Activated naive CD4-positive, alpha-beta T cell treated with anti-CD3 and anti-CD28 coated beads, Interleukin-2, amount 50 U/mL, for 24 hours (primary cell): ENCODE measurements around the gene TCERG1L.
A peak's percentile ranks its signal among the peaks of the same experiment; 100 is the strongest.
"Not testable (repeated sequence)": the region's sequence is repeated elsewhere in the genome, so short reads cannot be mapped to it uniquely, and the experiment has no call there.

Experiments used
- H3K27ac Mint-ChIP-seq: one replicate; pipeline ENCODE4 v1.8.0; 2021; ENCODE audit warnings: mild to moderate bottlenecking, mixed read lengths
- H3K27me3 Mint-ChIP-seq: one replicate; pipeline ENCODE4 v1.8.0; 2021; ENCODE audit warnings: mixed read lengths
- H3K36me3 Mint-ChIP-seq: one replicate; pipeline ENCODE4 v1.8.0; 2021; ENCODE audit warnings: mixed read lengths
- H3K4me1 Mint-ChIP-seq: one replicate; pipeline ENCODE4 v1.8.0; 2021; ENCODE audit warnings: mixed read lengths
- H3K4me3 Mint-ChIP-seq: one replicate; pipeline ENCODE4 v1.8.0; 2021; ENCODE audit warnings: mild to moderate bottlenecking, mixed read lengths
- H3K9me3 Mint-ChIP-seq: one replicate; pipeline ENCODE4 v1.8.0; 2021; ENCODE audit warnings: mixed read lengths

TCERG1L gene

DNA sequence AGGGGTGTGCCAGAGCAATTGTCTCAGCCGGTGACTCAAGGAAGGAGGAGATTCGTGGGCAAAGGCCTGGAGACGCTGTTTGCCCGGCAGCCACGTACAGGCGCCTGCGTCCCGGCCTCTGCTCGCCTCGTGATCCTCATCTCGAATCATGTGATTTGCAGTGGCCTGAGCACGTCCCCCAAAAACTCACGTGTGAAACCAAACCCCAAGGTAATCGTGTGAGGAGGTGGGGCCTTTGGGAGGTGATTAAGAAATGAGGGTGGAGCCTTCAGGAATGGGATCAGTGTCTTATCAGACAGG lies 226.8 kb downstream of the TCERG1L start:
- Mint-ChIP-seq H3K36me3 (no peaks in the 10 kb centered on the region), H3K27ac (no peak overlapping the region), H3K27me3 (no peaks in the 10 kb centered on the region), H3K9me3 (no peaks in the 10 kb centered on the region), H3K4me3 (no peak overlapping the region), H3K4me1 (peaks cover 35% of the 10 kb centered on the region)

DNA sequence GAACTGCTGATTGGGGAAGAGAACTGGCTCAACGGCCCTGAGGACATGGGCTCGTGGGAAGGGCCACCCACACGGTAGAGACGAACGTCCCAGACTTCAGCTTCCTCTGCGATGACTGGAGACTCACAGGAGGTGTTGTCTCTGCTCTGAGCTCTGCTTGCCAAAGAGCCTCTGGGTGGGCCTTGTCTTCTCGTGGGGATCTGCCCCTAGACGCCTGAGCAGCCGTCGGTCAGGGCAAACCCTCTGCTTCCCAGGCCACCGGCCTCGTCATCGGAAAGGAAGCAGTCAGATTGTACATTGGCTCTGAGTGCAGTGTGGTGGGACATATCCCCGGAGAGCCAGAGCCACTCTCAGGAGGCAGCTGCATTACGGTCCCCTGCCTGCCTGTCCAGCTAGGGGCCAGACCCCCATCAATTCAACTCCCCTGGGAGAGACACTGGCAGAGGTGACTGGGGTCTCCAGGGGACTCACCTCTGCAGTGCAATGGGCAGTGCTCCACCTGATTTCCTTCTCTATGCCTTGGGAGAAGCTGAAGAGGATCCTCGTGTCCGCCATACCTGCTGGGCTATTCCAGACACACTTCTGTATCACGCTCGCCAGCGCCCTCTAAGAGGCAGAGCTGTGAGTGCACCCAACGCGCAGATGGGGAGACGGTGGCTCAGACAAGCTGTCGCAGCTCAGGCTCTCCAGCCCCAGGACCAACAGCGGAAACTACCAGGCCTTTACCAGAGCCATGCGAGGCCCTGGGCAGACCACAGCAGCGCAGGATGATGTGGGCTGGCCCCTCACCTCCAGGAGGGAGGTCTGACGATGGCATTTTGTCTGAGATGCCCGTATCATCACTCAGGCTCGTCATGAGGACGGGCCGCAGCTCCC lies 227.4 kb downstream of the TCERG1L start:
- Mint-ChIP-seq H3K4me1 (peaks cover 35% of the 10 kb centered on the region), H3K27ac (no peak overlapping the region), H3K9me3 (no peaks in the 10 kb centered on the region), H3K36me3 (no peaks in the 10 kb centered on the region), H3K4me3 (no peak overlapping the region), H3K27me3 (no peaks in the 10 kb centered on the region)

DNA sequence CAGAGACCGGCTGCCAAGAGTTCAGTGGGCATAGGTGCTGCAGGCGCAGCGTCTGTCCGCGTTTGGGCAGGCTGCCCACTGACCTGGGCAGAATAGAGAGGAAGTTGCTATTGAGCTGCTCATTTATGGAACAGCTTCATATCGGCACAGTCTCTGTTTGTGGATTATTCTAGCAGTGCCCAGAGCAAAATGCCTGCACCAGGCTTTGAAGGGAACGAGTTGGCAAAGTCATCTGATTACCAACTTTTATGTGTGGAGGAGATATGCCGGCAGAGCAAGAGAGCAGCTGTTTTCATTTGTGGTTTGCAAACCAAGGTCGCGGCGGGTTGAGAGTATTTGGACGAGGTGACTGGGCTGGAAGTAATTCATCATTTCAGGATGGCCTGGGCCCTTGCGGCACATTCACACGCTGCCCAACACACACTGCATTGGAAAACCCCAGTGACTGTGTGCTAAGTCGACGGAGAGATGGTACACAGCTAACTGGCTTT lies 228.5 kb downstream of the TCERG1L start:
- Mint-ChIP-seq H3K4me3 (no peak overlapping the region), H3K27ac (no peak overlapping the region), H3K27me3 (no peaks in the 10 kb centered on the region), H3K9me3 (no peaks in the 10 kb centered on the region), H3K4me1 (peaks cover 35% of the 10 kb centered on the region), H3K36me3 (no peaks in the 10 kb centered on the region)

DNA sequence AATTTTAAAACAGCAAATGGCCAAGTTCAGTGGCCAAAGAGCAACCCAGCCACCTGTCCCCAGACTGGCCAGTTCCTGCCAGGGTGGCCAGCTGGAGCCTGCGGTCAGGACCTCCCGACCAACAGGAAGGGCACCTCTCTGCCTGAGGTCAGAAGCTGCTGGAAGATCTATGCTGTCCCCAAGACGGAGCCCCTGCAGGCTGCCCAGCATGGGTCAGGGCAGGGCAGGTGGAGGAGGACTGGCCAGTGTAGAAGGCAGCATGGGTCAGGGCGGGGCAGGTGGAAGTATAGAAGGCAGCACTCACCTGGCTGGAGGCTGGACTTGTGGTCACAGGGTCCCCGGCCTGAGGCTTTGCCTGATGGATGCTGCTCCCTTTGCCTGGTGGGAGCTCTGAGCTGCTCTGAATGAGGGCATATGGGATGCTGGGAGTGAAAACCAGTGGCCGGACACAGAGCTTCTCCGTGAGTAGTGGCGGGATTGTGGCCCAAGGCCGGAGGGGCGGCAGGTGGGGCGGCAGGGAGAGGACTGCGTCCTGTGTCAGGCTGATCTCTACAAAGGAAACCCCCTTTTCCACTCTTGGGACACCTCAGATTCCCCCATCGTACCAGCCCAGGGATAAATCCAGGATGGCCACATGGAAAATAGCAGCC lies 229.2 kb downstream of the TCERG1L start:
- no peaks in the 10 kb centered on the region for H3K9me3 Mint-ChIP-seq
- no peak overlapping the region for H3K4me3 Mint-ChIP-seq
- H3K4me1 Mint-ChIP-seq = peaks cover 35% of the 10 kb centered on the region
- no peaks in the 10 kb centered on the region for H3K27me3 Mint-ChIP-seq
- H3K36me3 Mint-ChIP-seq = no peaks in the 10 kb centered on the region
- H3K27ac Mint-ChIP-seq = no peak overlapping the region

DNA sequence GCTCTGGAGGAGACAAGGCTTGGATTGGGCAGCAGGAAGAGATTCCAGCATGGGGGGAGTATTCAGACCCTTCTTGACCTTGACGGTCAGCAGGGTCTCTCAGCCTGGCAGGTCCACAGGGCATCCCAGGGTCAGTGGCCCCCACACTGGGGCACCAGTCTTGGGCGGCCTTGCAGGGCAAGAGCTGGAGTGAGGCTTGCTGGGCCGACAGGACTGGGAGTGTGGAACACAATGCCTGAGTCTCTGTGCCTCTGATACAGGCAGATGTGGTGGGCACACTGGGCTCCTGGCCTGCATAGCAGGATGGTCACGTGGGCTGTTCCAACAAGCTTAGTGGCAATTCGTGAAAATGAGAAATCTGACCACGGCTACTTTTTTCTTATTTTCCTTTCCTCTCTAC lies 229.7 kb downstream of the TCERG1L start:
- H3K36me3 Mint-ChIP-seq = no peaks in the 10 kb centered on the region
- H3K27me3 Mint-ChIP-seq = no peaks in the 10 kb centered on the region
- peaks cover 35% of the 10 kb centered on the region for H3K4me1 Mint-ChIP-seq
- peak overlapping the region; percentile 26 for H3K4me3 Mint-ChIP-seq
- H3K27ac Mint-ChIP-seq = no peak overlapping the region
- no peaks in the 10 kb centered on the region for H3K9me3 Mint-ChIP-seq

DNA sequence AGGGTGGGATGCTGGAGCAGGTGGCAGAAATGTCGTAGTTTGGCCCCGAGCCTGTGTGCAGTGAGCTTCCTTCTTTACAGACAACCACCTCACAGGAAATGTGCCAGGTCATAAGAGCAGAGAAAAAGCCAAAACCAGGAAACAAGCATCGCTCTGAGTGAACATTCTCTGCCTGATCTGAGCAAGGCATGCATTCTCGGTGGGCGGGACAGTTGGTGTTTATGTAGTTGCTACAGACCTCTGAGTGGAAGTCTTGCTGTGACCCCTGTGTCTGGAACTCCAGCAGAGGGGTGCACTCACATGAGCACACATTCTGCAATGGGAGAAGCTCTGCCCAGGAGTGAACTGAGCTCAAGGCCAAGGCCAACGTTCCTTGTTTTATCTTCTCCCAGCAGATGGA lies 230.1 kb downstream of the TCERG1L start:
- Mint-ChIP-seq H3K4me1 (peaks cover 35% of the 10 kb centered on the region), H3K36me3 (no peaks in the 10 kb centered on the region), H3K9me3 (no peaks in the 10 kb centered on the region), H3K4me3 (peak overlapping the region; percentile 26), H3K27me3 (no peaks in the 10 kb centered on the region), H3K27ac (peak overlapping the region; percentile 74)

DNA sequence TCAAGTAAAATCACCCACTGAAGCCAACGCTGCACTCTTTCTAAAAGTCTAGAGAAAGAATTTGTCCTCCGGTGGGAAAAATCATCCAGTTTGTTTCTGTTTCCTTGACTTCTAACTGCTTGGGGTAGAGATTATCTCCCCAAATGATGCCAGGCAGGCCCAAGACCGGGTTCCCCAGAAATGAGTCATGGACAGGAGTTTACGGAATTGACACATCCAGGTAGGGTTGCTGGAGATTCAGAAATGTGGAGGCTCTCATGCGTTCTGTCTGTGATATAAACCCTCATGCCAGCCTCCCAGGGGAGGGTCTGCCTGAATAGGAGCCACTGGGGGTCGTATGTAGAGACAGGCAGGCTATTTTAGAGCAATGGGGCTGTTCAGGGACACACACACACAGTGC lies 230.9 kb downstream of the TCERG1L start:
- H3K27ac Mint-ChIP-seq = no peak overlapping the region
- peaks cover 35% of the 10 kb centered on the region for H3K4me1 Mint-ChIP-seq
- no peaks in the 10 kb centered on the region for H3K36me3 Mint-ChIP-seq
- no peak overlapping the region for H3K4me3 Mint-ChIP-seq
- no peaks in the 10 kb centered on the region for H3K27me3 Mint-ChIP-seq
- H3K9me3 Mint-ChIP-seq = no peaks in the 10 kb centered on the region

DNA sequence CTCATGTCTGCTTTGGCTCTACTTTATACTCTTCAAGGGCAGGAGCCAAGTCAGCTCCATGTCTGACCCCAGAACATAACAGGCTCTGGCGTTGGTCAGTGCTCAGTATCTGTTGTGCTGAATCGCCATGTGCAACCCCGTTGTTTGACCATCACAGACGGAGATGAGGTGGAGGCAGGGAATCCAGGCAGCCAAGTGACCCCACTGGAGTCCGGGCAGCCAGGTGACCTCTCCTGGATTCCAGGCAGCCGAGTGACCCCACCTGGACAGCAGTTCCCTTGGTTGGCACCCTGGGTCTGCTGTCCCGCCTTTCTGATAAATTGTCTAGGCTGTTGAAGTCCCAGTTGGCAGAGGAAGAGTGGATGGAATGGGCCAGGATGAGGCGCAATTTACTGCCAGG lies 232.2 kb downstream of the TCERG1L start:
- no peaks in the 10 kb centered on the region for H3K36me3 Mint-ChIP-seq
- H3K4me1 Mint-ChIP-seq = peaks cover 34% of the 10 kb centered on the region
- H3K27me3 Mint-ChIP-seq = no peaks in the 10 kb centered on the region
- H3K4me3 Mint-ChIP-seq = no peak overlapping the region
- H3K27ac Mint-ChIP-seq = no peak overlapping the region
- H3K9me3 Mint-ChIP-seq = no peaks in the 10 kb centered on the region

DNA sequence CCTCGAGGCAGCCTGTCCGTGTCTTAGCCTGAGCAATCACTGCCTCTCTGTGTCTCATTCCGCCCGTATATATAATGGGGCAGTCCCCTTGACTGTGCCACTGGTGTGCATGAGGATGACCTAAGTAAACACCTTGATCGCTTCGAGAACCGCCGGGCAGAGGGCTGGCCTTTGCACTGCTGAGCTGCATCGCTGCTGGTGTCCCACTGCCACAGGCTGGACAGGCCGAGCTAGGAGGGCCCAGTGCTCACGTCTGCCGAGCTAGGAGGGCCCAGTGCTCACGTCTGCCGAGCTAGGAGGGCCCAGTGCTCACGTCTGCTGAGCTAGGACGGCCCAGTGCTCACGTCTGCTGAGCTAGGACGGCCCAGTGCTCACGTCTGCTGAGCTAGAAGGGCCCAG lies 232.6 kb downstream of the TCERG1L start:
- H3K36me3 Mint-ChIP-seq, H3K4me3 Mint-ChIP-seq, H3K27me3 Mint-ChIP-seq, H3K27ac Mint-ChIP-seq, H3K9me3 Mint-ChIP-seq: not testable (repeated sequence)
- H3K4me1 Mint-ChIP-seq = peaks cover 29% of the 10 kb centered on the region

DNA sequence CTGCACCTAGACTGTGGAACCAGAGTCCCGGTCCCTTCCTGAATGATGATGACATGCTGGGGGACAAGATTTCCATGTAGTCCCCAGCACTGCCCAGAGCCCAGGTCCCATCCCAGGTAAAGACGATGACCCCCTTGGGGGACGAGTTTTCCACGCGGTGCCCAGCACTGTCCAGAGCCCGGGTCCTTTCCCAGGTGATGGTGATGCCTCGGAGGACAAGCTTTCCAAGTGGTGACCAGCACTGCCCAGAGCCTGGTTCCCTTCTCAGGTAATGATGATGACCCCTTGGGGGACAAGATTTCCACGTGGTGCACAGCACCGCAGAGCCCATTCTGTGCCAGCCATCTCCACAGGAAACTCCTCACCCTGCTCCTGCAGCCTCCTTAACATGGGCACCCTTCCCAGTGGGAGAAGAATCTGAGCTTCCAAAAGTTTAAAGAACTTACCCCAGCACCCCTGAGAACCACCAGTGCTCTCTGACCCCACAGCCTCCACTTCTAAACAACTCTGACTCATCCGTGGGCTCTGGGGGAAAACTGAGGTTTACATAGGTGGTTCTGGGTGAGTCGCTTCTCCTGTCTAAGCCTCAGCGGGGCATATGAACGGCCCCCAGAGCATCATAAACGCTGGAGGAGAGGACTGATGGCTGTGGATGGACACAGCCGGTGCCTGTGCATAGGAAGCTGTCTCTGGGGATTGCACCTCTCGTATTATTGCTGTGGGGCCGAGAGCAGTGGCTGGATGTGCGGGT lies 233.2 kb downstream of the TCERG1L start:
- no peaks in the 10 kb centered on the region for H3K27me3 Mint-ChIP-seq
- H3K36me3 Mint-ChIP-seq = no peaks in the 10 kb centered on the region
- no peak overlapping the region for H3K27ac Mint-ChIP-seq
- H3K9me3 Mint-ChIP-seq = no peaks in the 10 kb centered on the region
- H3K4me3 Mint-ChIP-seq = no peak overlapping the region
- H3K4me1 Mint-ChIP-seq = peaks cover 24% of the 10 kb centered on the region

DNA sequence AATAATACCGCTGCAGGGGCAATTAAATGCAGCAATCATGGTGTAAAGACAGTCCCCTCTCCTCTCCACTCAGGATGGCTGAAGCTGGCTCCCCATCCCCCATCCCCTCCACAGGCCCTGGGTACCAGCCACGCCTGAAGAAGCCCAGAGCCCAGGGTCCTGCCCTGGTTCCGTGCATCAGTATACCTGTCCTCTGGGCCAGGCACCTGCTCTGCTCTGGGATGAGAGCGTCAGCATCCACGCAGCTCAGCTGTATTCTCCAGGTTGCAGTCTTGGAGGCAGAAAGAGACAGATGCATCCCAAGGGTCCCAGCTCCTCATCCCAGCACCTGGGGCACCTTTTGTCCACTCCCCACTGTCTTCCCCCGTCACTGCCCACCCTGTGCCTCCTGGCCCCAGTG lies 233.8 kb downstream of the TCERG1L start:
- H3K27ac Mint-ChIP-seq = no peak overlapping the region
- no peak overlapping the region for H3K4me3 Mint-ChIP-seq
- H3K9me3 Mint-ChIP-seq = no peaks in the 10 kb centered on the region
- H3K36me3 Mint-ChIP-seq = no peaks in the 10 kb centered on the region
- peaks cover 18% of the 10 kb centered on the region for H3K4me1 Mint-ChIP-seq
- no peaks in the 10 kb centered on the region for H3K27me3 Mint-ChIP-seq

DNA sequence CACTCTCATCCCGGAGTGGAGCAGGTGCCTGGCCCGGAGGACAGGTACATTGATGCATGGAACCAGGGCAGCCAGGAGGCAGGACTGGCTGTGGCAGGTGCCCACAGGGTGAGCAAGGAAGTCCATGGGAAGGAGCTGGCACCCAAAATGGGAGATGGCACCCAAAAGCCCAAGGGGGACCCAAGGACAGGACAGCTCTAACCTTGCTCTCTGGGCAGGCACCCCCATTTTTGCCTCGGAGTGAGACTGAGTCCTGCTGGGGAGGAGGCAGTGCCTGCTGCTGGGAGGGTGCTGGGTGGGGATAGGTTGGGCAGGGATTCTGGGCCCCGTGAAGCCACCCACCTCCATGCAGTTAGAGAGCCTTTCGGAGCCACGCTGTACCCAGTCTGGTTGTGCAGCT lies 234.5 kb downstream of the TCERG1L start:
- Mint-ChIP-seq H3K27me3 (no peaks in the 10 kb centered on the region), H3K36me3 (no peaks in the 10 kb centered on the region), H3K4me1 (peaks cover 13% of the 10 kb centered on the region), H3K4me3 (no peak overlapping the region), H3K9me3 (no peaks in the 10 kb centered on the region), H3K27ac (no peak overlapping the region)

DNA sequence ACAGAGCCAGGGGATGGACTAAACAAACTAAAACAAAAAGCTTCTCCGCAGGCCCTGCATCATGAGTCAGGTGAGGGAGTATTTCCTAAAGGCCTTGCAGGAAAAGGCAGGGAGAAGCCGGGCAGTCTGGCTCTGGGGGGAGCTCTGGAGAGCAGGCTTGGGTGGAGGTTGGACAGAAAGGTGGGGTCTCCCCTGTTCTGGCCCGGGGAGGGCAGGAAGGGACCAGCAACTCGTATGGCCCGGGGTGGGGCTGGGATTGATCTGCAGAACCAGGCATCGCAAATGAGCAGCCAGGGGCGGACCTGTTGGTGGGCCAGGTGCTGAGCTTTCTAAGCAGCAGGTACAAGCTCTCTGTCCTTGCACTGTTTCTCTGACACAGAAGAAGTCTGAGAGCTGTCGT lies 235.2 kb downstream of the TCERG1L start:
- Mint-ChIP-seq H3K36me3 (no peaks in the 10 kb centered on the region), H3K27ac (no peak overlapping the region), H3K4me1 (peaks cover 7% of the 10 kb centered on the region), H3K27me3 (no peaks in the 10 kb centered on the region), H3K9me3 (no peaks in the 10 kb centered on the region), H3K4me3 (no peak overlapping the region)

DNA sequence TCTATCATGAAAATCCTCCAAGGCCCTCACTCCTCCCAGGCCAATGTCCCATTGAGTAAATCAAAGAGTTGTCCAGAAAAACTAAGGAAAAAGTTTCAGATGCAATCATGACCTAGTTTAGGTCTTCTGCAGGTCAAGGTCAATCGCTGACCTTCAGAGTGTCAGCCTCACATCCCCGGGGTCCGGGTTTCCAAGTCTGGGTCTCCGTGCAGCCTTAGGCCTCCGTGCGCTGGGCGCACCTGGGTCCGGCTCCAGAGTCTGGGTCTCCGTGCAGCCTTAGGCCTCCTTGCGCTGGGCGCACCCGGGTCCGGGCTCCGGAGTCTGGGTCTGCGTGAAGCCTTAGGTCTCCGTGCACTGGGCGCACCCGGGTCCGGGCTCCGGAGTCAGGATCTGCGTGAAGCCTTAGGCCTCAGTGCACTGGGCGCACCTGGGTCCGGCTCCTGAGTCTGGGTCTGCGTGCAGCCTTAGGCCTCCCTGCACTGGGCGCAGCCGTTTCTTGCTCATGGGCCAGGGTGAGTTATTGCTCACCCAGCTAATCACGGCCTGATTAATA lies 236.2 kb downstream of the TCERG1L start:
- H3K4me1 Mint-ChIP-seq = no peaks in the 10 kb centered on the region
- H3K4me3 Mint-ChIP-seq = no peak overlapping the region
- no peaks in the 10 kb centered on the region for H3K36me3 Mint-ChIP-seq
- H3K27ac Mint-ChIP-seq = no peak overlapping the region
- H3K27me3 Mint-ChIP-seq = no peaks in the 10 kb centered on the region
- no peaks in the 10 kb centered on the region for H3K9me3 Mint-ChIP-seq

DNA sequence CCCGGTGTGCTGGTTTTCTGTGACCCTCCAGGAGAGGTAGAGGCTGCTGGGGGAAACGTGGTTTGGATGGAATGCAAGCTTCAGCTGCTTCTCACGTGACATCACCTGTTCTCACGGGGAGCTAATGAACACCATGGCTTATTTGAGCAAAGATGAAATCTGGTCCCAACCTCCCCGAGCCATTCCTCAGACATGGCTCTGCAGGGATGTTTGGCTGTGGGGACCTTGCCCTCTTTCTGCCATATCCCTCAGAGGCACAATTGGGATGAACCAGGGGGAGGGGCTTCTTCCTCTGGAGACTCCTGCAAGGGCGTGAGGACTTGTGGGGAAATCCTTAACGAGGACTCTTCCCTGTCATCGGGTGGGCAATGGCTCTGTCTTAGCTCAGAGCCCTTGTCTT lies 236.8 kb downstream of the TCERG1L start:
- Mint-ChIP-seq H3K4me3 (no peak overlapping the region), H3K4me1 (no peaks in the 10 kb centered on the region), H3K27me3 (no peaks in the 10 kb centered on the region), H3K9me3 (no peaks in the 10 kb centered on the region), H3K36me3 (no peaks in the 10 kb centered on the region), H3K27ac (no peak overlapping the region)
